ENCODE data around the gene CISH.

CISH gene

GRCh38 chr3:50568947-50569749 is 42.4 kb downstream of the CISH start, which contains the start of gene HEMK1:
Gene HEMK1, plus strand, starts transcription at chr3:50569522. Its CDS starts 1,583 bp downstream, at chr3:50571105.
- peak; percentile 84 for DNase-seq

DNA sequence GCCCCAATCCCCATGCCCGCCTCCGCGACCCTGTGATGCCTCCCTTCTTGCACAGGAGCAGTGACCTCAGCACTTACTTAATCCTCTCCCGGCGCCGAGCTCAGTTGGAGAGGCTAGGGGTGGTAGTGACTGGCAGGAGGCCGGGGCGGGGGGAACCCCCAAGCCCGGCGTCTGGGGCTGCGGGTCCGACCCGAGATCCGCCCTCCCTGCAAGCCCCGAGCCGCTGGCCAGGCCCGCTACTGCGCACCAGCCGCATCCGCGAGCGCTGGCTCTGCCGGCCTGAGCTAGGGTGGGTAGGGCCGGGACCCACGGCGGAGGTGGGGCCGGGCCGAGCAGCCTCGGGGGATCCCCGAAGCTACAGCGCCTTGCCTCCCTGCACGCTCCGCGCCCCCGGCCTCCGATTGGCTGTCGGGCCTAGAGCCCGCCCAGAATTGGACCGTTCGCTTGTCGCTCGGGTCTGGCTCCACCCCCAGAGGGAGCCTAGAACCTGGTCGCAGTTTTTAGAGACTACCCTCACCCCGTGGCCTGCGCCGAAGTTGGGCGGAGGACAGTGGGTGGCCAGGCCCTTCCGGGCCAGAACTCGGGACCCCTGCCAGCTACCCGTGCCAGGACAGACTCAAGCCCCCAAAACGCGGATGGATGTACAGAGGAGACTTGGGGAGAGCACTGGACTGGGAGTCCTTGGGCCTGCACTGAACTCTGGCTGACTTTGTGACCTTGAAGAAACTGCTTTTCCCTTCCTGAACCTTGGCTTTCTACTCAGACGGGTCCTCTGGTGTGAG is 44.0 kb downstream of the CISH start, which contains the start of gene C3orf18:
C3orf18 (minus strand) TSS at position 362 of the 782 bp plus-strand sequence. CDS start 2,048 bp downstream, outside the sequence.
- peak; percentile 88 for DNase-seq

- DNase-seq: no peak
These were observed 44.6 kb downstream of the CISH start for GRCh38 chr3:50567011-50567385.

- no peak for DNase-seq
These were observed 47.3 kb downstream of the CISH start for GRCh38 chr3:50564321-50564720.

DNA sequence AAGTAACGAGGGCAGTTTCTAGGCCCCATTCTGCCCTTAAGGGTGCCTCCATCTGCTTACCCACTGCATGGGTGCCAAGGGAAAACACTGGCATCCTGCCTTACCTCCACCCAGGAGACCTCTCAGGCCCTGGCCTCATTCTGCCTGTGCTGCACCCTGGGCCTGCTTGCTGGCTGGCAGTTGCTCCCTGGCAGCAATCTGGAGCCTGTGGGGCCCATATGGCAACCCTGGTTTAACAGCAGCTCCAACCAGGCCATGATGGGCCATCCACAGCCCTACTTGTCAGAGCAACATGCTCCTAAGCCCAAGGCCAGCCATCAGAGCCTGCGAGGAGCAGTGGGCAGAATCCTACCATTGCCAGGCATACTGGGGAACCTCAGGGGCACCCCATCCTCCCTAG is 47.7 kb downstream of the CISH start:
- DNase-seq: no peak

GRCh38 chr3:50562861-50563260 is 48.7 kb downstream of the CISH start:
- DNase-seq: no peak

- DNase-seq: no peak
These were observed 51.9 kb downstream of the CISH start for GRCh38 chr3:50559702-50560101.

- DNase-seq: no peak
These were observed 53.7 kb downstream of the CISH start for GRCh38 chr3:50557915-50558314.

DNA sequence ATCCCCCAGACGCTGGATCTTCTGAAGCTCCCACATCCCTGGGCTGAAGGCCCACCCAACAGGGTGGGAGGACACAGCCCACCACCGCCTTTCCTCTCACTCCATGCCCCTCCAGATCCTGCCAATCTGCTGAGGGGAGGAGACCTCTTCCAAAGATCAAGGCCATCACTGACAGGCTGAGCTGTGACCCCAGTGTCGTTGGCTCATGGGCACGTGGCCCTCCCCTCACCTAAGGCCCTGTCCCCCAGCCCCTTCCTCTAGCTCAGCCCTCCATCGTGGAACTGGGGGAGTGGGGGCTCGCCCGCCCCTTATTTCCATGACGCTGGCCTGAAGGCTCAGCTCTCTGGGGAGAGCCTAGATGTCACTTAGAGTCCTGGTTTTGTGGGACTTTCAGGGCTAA is 54.5 kb downstream of the CISH start:
- no peak for DNase-seq
